HepG2 (cell line): Measurements from ENCODE around the gene CORO7. TPM values are rescaled to one million over a fixed set of nuclear protein-coding genes. Genes with fewer than 3 reads are reported as not detected.

Experiments used
- ETV6 ChIP-seq: sonication (generic); formaldehyde crosslinking; conservative IDR thresholded peaks from 2 replicates; pipeline ENCODE4 v1.4.0; 2020; ENCODE audit warnings: missing genetic modification reagents
- GZF1 ChIP-seq: sonication (generic); formaldehyde crosslinking; IDR thresholded peaks from 2 replicates; pipeline ENCODE4 v1.5.1; 2020; ENCODE audit warnings: mild to moderate bottlenecking, missing genetic modification reagents
- ISL2 ChIP-seq: sonication (generic); formaldehyde crosslinking; IDR thresholded peaks from 2 replicates; pipeline ENCODE4 v1.5.0; 2020; ENCODE audit warnings: missing genetic modification reagents
- KDM5B ChIP-seq: sonication (generic); formaldehyde crosslinking; IDR thresholded peaks from 2 replicates; pipeline ENCODE4 v1.4.0; 2020; ENCODE audit warnings: missing genetic modification reagents, mild to moderate bottlenecking, borderline replicate concordance
- KMT2A ChIP-seq: sonication (generic); formaldehyde crosslinking; IDR thresholded peaks from 2 replicates; pipeline ENCODE4 v1.4.0; 2020; ENCODE audit warnings: missing genetic modification reagents
- PCBP1 ChIP-seq: fragments of 200-400 bp; formaldehyde crosslinking; IDR thresholded peaks from 2 replicates; pipeline ENCODE4 v1.6.1; 2017; ENCODE audit warnings: mild to moderate bottlenecking, low read depth, low read length, borderline replicate concordance
- PRPF4 ChIP-seq: fragments of 200-400 bp; formaldehyde crosslinking; IDR thresholded peaks from 2 replicates; pipeline ENCODE4 v1.6.1; 2016; ENCODE audit warnings: low read length, low read depth; ENCODE audit not compliant: poor library complexity, severe bottlenecking
- RORA ChIP-seq: sonication (generic); formaldehyde crosslinking; IDR thresholded peaks from 2 replicates; pipeline ENCODE4 v1.5.0; 2020; ENCODE audit warnings: mild to moderate bottlenecking, missing genetic modification reagents, moderate library complexity
- SYNCRIP ChIP-seq: fragments of 200-400 bp; formaldehyde crosslinking; IDR thresholded peaks from 2 replicates; pipeline ENCODE4 v1.6.1; 2018; ENCODE audit warnings: mild to moderate bottlenecking, low read depth, low read length; ENCODE audit not compliant: insufficient read depth
- TAF1 ChIP-seq: sonication (generic); formaldehyde crosslinking; IDR thresholded peaks from 2 replicates; pipeline ENCODE4 v1.4.0; 2020; ENCODE audit warnings: missing genetic modification reagents
- TP53 ChIP-seq: sonication (generic); formaldehyde crosslinking; conservative IDR thresholded peaks from 2 replicates; pipeline ENCODE4 v1.4.0; 2020; ENCODE audit warnings: missing genetic modification reagents
- ZNF143 ChIP-seq: sonication (generic); formaldehyde crosslinking; IDR thresholded peaks from 2 replicates; pipeline ENCODE4 v1.4.0; 2020; ENCODE audit warnings: missing genetic modification reagents
- ZNF274 ChIP-seq: sonication (generic); formaldehyde crosslinking; IDR thresholded peaks from 2 replicates; pipeline ENCODE4 v1.5.1; 2020; ENCODE audit warnings: mild to moderate bottlenecking, missing genetic modification reagents
- ZNF3 ChIP-seq: IDR thresholded peaks from 2 replicates; pipeline ENCODE4 v1.7.0; 2017; ENCODE audit warnings: inconsistent platforms
- ZNF44 ChIP-seq: sonication (generic); formaldehyde crosslinking; IDR thresholded peaks from 2 replicates; pipeline ENCODE4 v1.5.1; 2020; ENCODE audit warnings: mild to moderate bottlenecking, missing genetic modification reagents
- ZNF615 ChIP-seq: sonication (generic); formaldehyde crosslinking; IDR thresholded peaks from 2 replicates; pipeline ENCODE4 v1.5.0; 2020; ENCODE audit warnings: mild to moderate bottlenecking, missing genetic modification reagents, borderline replicate concordance
- ZNF644 ChIP-seq: IDR thresholded peaks from 2 replicates; pipeline ENCODE4 v1.6.1; 2016; ENCODE audit warnings: low read depth
- ZNF660 ChIP-seq: sonication (generic); formaldehyde crosslinking; IDR thresholded peaks from 2 replicates; pipeline ENCODE4 v1.5.1; 2020; ENCODE audit warnings: mild to moderate bottlenecking, low read depth, missing genetic modification reagents, borderline replicate concordance
- ZSCAN21 ChIP-seq: sonication (generic); formaldehyde crosslinking; IDR thresholded peaks from 2 replicates; pipeline ENCODE4 v1.8.0; 2022; ENCODE audit warnings: mild to moderate bottlenecking, missing genetic modification reagents, moderate library complexity, borderline replicate concordance
- polyA plus RNA-seq, 8 experiments: library from polyadenylated mRNA; depleted of rRNA in 3 of 8; stranded (reverse) in 7 of 8; unstranded in 1 of 8; fragments of >200 nt; fragmentation: Illumina TruSeq in 4 of 8; extraction: Trizol in 4 of 8; gene quantifications; 2 replicates each; pipeline versions ENCODE4 v1.2.1 to v1.2.3, GENCODE V29; 2011 to 2016; ENCODE audit warnings: low read depth in 4 of 8, missing spikeins in 1 of 8, mixed read lengths in 1 of 8; ENCODE audit not compliant: insufficient read depth in 1 of 8
- total RNA-seq, 5 experiments: library from RNA; depleted of rRNA; stranded (reverse); fragments of >200 nt; fragmentation: Illumina TruSeq; extraction: Trizol; gene quantifications; 2 replicates each; pipeline ENCODE4 v1.2.3, GENCODE V29; 2016; ENCODE audit warnings: low read depth in 1 of 5
- TF ChIP-seq, protein P1 (sequence below): sonication (generic); formaldehyde crosslinking; IDR thresholded peaks from 2 replicates; pipeline ENCODE4 v1.5.0; 2020; ENCODE audit warnings: mild to moderate bottlenecking, missing genetic modification reagents
- TF ChIP-seq, protein P2 (sequence below): sonication (generic); formaldehyde crosslinking; IDR thresholded peaks from 2 replicates; pipeline ENCODE4 v1.8.0; 2022; ENCODE audit warnings: mild to moderate bottlenecking, missing genetic modification reagents, moderate library complexity
- TF ChIP-seq, protein P3 (sequence below): sonication (generic); formaldehyde crosslinking; IDR thresholded peaks from 2 replicates; pipeline ENCODE4 v1.9.0; 2021; ENCODE audit warnings: missing genetic modification reagents, borderline replicate concordance

Gene CORO7
- total and polyA plus RNA-seq, 2 of the 13 experiments (the other 11 are each of a cell fraction or from before 2014, with no cell fraction given): 9.9 to 14.3 TPM

DNA sequence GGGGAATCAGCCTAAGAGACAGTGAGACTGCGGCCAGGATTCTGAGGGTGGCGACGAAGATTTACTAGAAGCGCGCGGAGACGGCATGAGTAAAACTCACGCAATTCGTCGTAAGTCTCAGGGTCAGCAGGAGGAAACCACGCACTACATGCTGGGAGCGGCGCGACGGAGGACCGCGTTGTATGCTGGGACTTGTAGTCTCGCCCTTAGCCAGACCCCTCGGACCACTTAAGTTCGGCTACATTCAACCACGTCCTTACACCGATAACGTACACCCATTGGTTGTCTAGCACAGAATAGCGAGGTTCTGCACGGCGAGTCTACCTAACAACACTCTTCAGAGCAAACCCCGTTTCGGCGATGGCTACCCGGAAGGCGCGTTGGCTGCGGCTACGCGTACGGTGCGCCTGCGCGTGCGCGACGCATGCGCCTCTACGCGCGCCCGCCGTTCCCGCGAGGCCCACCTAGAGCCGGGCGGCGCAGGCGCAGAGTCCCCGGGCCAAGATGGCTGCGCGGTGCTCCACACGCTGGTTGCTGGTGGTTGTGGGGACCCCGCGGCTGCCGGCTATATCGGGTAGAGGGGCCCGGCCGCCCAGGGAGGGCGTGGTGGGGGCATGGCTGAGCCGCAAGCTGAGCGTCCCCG, 9.1 kb upstream of the CORO7 start, which contains the start of gene DNAJA3 (continued):
- TF ChIP-seq, protein P1, sequence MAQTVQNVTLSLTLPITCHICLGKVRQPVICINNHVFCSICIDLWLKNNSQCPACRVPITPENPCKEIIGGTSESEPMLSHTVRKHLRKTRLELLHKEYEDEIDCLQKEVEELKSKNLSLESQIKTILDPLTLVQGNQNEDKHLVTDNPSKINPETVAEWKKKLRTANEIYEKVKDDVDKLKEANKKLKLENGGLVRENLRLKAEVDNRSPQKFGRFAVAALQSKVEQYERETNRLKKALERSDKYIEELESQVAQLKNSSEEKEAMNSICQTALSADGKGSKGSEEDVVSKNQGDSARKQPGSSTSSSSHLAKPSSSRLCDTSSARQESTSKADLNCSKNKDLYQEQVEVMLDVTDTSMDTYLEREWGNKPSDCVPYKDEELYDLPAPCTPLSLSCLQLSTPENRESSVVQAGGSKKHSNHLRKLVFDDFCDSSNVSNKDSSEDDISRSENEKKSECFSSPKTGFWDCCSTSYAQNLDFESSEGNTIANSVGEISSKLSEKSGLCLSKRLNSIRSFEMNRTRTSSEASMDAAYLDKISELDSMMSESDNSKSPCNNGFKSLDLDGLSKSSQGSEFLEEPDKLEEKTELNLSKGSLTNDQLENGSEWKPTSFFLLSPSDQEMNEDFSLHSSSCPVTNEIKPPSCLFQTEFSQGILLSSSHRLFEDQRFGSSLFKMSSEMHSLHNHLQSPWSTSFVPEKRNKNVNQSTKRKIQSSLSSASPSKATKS (CRISPR knock-in tag): 0 out of 2 replicates have a peak, but pooled peaks have one; percentile 29
- TF ChIP-seq TAF1 (CRISPR knock-in tag) (peak; percentile 98), ZNF143 (CRISPR knock-in tag) (peak; percentile 95), ISL2 (CRISPR knock-in tag) (no peak), PRPF4 (no peak), ETV6 (CRISPR knock-in tag) (no peak), ZNF274 (CRISPR knock-in tag) (no peak; the same call in 1 of the 2 replicates), RORA (CRISPR knock-in tag) (no peak), KMT2A (peak; percentile 41; the same call in 1 of the 2 replicates), GZF1 (CRISPR knock-in tag) (no peak), ZNF660 (CRISPR knock-in tag) (no peak), ZNF3 (CRISPR knock-in tag) (peak; percentile 41; the same call in 1 of the 2 replicates), ZNF644 (CRISPR knock-in tag) (no peak), KDM5B (CRISPR knock-in tag) (peak; percentile 96), PCBP1 (no peak), ZNF44 (no peak; the same call in 1 of the 2 replicates), ZSCAN21 (CRISPR knock-in tag) (peak; percentile 80; the same call in 1 of the 2 replicates), TP53 (CRISPR knock-in tag) (no peak), ZNF615 (no peak), SYNCRIP (no peak)
- TF ChIP-seq, protein P2, sequence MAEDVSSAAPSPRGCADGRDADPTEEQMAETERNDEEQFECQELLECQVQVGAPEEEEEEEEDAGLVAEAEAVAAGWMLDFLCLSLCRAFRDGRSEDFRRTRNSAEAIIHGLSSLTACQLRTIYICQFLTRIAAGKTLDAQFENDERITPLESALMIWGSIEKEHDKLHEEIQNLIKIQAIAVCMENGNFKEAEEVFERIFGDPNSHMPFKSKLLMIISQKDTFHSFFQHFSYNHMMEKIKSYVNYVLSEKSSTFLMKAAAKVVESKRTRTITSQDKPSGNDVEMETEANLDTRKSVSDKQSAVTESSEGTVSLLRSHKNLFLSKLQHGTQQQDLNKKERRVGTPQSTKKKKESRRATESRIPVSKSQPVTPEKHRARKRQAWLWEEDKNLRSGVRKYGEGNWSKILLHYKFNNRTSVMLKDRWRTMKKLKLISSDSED (CRISPR knock-in tag): peak; percentile 53; the same call in 1 of the 2 replicates
- TF ChIP-seq, protein P3, sequence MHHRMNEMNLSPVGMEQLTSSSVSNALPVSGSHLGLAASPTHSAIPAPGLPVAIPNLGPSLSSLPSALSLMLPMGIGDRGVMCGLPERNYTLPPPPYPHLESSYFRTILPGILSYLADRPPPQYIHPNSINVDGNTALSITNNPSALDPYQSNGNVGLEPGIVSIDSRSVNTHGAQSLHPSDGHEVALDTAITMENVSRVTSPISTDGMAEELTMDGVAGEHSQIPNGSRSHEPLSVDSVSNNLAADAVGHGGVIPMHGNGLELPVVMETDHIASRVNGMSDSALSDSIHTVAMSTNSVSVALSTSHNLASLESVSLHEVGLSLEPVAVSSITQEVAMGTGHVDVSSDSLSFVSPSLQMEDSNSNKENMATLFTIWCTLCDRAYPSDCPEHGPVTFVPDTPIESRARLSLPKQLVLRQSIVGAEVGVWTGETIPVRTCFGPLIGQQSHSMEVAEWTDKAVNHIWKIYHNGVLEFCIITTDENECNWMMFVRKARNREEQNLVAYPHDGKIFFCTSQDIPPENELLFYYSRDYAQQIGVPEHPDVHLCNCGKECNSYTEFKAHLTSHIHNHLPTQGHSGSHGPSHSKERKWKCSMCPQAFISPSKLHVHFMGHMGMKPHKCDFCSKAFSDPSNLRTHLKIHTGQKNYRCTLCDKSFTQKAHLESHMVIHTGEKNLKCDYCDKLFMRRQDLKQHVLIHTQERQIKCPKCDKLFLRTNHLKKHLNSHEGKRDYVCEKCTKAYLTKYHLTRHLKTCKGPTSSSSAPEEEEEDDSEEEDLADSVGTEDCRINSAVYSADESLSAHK: peak; percentile 60; the same call in 1 of the 2 replicates
